ENCODE measurements around the gene WASL.

DNA sequence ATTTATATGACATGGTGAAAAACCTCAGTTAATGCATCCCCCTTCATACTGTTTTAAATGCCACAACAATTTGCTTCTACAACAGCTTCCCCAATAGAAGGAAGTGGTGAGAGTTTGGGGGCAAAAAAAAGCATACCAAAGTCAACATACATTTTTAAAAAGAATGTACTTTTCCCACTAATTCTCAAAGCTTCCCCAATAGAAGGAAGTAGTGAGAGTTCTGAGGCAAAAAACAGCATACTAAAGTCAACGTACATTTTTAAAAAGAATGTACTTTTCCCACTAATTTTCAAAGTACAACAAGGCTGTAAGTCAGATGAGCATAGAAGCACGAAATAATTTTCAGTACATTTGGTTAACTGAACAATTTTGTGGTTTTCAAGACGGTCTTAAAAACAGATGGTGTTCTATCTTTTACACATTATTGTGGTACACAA lies 24.0 kb downstream of the WASL start:
- TF ChIP-seq, protein P1, sequence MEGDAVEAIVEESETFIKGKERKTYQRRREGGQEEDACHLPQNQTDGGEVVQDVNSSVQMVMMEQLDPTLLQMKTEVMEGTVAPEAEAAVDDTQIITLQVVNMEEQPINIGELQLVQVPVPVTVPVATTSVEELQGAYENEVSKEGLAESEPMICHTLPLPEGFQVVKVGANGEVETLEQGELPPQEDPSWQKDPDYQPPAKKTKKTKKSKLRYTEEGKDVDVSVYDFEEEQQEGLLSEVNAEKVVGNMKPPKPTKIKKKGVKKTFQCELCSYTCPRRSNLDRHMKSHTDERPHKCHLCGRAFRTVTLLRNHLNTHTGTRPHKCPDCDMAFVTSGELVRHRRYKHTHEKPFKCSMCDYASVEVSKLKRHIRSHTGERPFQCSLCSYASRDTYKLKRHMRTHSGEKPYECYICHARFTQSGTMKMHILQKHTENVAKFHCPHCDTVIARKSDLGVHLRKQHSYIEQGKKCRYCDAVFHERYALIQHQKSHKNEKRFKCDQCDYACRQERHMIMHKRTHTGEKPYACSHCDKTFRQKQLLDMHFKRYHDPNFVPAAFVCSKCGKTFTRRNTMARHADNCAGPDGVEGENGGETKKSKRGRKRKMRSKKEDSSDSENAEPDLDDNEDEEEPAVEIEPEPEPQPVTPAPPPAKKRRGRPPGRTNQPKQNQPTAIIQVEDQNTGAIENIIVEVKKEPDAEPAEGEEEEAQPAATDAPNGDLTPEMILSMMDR (IDR thresholded peaks at IDR 0.05): no peak
- no peak for TF ChIP-seq POLR2AphosphoS5 (IDR thresholded peaks at IDR 0.05)
